MCF 10A (cell line): ENCODE measurements around the gene SKOR2. TPM values are rescaled to one million over a fixed set of nuclear protein-coding genes. Genes with fewer than 3 reads are reported as not detected.
"Not testable (repeated sequence)": the region's sequence is repeated elsewhere in the genome, so short reads cannot be mapped to it uniquely, and the experiment has no call there.

Experiments used
- BruUV-seq: library from RNA; stranded (reverse); fragments of 400-500 nt; replicated peaks from 2 replicates; lab custom pipeline; 2021; lab: Mats Ljungman, UMichigan
- CTCF ChIA-PET: fragments of 300-600 bp; sonication (Branson Sonifier 250); formaldehyde crosslinking; extraction: SDS; loops from one replicate; lab custom pipeline; 2021; ENCODE audit warnings: antibody characterized with exemption, inconsistent platforms; lab: Yijun Ruan, JAX
- POLR2A ChIA-PET: fragments of 300-600, 350-650 bp; sonication (Branson Sonifier 250); formaldehyde crosslinking; extraction: SDS; loops from one replicate; lab custom pipeline; 2020; ENCODE audit warnings: antibody characterized with exemption, inconsistent platforms; lab: Yijun Ruan, JAX
- DNase-seq: peaks from one replicate; pipeline ENCODE4 v3.0.0-alpha.2; 2018; ENCODE audit not compliant: unreplicated experiment
- H3K27ac Mint-ChIP-seq: one replicate; pipeline ENCODE4 v1.8.0; 2022; ENCODE audit warnings: mild to moderate bottlenecking, low read depth, mixed read lengths; ENCODE audit not compliant: unreplicated experiment
- H3K27me3 Mint-ChIP-seq: one replicate; pipeline ENCODE4 v1.8.0; 2022; ENCODE audit warnings: mixed read lengths; ENCODE audit not compliant: insufficient read depth, unreplicated experiment
- H3K36me3 Mint-ChIP-seq: one replicate; pipeline ENCODE4 v1.8.0; 2022; ENCODE audit warnings: mild to moderate bottlenecking, moderate library complexity, mixed read lengths; ENCODE audit not compliant: insufficient read depth, unreplicated experiment
- H3K4me1 Mint-ChIP-seq: one replicate; pipeline ENCODE4 v1.8.0; 2022; ENCODE audit warnings: mixed read lengths; ENCODE audit not compliant: insufficient read depth, unreplicated experiment
- H3K4me3 Mint-ChIP-seq: one replicate; pipeline ENCODE4 v1.8.0; 2022; ENCODE audit warnings: mild to moderate bottlenecking, moderate library complexity, mixed read lengths; ENCODE audit not compliant: unreplicated experiment
- H3K9me3 Mint-ChIP-seq: one replicate; pipeline ENCODE4 v1.8.0; 2022; ENCODE audit warnings: mixed read lengths; ENCODE audit not compliant: unreplicated experiment
- intact Hi-C: fragments of 100-400 bp; cut with micrococcal nuclease; formaldehyde crosslinking; loops from 2 replicates; pipeline ENCODE4 v1.14.1; 2022
- total RNA-seq: library from RNA; stranded (reverse); gene quantifications from 2 replicates; pipeline ENCODE4 v1.2.3, GENCODE V29; 2022
- TF ChIP-seq, protein P1 (sequence below): fragments of 200-600 bp; IDR thresholded peaks from one replicate; pipeline ENCODE4 v1.8.0; 2022; ENCODE audit warnings: antibody characterized with exemption, mild to moderate bottlenecking; ENCODE audit not compliant: unreplicated experiment

The SKOR2 gene
- total RNA-seq, 1 experiment from 2014 or later: not detected

DNA sequence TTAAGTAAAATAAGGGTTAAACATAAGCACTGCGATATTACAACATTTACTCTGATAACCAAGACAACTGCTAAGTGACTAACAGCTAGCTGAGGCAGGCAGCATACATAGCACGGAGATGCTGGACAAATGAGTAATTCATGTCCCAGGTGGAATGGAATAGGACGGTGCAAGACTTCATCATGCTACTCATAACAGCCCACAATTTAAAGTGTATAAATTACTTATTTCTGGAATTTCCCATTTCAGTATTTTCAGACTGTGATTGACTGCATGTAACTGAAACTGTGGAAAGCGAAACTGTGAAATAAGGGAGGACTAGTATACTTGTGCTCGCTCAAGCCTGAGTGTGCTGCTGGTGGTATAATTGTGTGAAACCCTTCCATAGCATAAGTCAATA is 88.2 kb downstream of the SKOR2 start:
- peaks cover 17% of the 10 kb centered on the region for H3K36me3 Mint-ChIP-seq
- no peak overlapping the region for H3K27ac Mint-ChIP-seq
- CTCF ChIA-PET: no interaction called here
- intact Hi-C loops: no loop called here
- H3K4me1 Mint-ChIP-seq: peaks cover 4% of the 10 kb centered on the region
- H3K9me3 Mint-ChIP-seq: no peaks in the 10 kb centered on the region
- H3K27me3 Mint-ChIP-seq: no peaks in the 10 kb centered on the region
- peak; percentile 72 for DNase-seq
- no peak overlapping the region for H3K4me3 Mint-ChIP-seq
- no TSS peak for BruUV-seq
- TF ChIP-seq, protein P1, sequence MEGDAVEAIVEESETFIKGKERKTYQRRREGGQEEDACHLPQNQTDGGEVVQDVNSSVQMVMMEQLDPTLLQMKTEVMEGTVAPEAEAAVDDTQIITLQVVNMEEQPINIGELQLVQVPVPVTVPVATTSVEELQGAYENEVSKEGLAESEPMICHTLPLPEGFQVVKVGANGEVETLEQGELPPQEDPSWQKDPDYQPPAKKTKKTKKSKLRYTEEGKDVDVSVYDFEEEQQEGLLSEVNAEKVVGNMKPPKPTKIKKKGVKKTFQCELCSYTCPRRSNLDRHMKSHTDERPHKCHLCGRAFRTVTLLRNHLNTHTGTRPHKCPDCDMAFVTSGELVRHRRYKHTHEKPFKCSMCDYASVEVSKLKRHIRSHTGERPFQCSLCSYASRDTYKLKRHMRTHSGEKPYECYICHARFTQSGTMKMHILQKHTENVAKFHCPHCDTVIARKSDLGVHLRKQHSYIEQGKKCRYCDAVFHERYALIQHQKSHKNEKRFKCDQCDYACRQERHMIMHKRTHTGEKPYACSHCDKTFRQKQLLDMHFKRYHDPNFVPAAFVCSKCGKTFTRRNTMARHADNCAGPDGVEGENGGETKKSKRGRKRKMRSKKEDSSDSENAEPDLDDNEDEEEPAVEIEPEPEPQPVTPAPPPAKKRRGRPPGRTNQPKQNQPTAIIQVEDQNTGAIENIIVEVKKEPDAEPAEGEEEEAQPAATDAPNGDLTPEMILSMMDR: no peak
- POLR2A ChIA-PET: interaction anchor here (0.7 to 5.4 kb wide), 4 partner anchors 9 to 1077 kb away, joined by 3 to 61 read pairs (median 12); partner anchors contain the start of gene HDHD2

DNA sequence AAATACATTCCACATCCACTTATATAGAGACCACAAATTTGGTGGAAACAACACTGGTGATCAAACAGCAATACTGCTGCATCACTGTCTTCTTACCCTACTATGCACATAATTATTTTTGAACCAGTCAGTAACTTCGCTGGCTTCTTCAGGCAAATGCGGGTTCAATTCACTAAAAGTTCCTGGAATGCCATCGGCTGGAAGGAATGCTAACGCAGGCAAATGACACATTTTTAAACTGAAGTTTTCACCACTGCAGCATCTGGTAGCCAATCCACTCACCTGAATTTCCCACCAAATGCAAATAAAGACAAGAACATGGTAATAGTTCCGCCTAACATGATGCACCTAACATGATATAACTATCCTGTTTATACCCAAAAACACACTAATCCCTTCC is 91.2 kb downstream of the SKOR2 start:
- H3K4me3 Mint-ChIP-seq: no peak overlapping the region
- no TSS peak for BruUV-seq
- no peak for DNase-seq
- H3K36me3 Mint-ChIP-seq: peaks cover 34% of the 10 kb centered on the region
- ChIA-PET POLR2A (interaction anchor here (2.5 kb wide), 1 partner anchor 10 kb away, joined by 20 read pairs; the partner anchor contains the start of gene HDHD2), CTCF (interaction anchor here (1.9 kb wide), 1 partner anchor 10 kb away, joined by 5 read pairs; the partner anchor contains the start of gene HDHD2)
- H3K4me1 Mint-ChIP-seq: peaks cover 4% of the 10 kb centered on the region
- no peak overlapping the region for H3K27ac Mint-ChIP-seq
- H3K27me3 Mint-ChIP-seq: no peaks in the 10 kb centered on the region
- intact Hi-C loops: no loop called here
- TF ChIP-seq, protein P1: no peak
- H3K9me3 Mint-ChIP-seq: no peaks in the 10 kb centered on the region

DNA sequence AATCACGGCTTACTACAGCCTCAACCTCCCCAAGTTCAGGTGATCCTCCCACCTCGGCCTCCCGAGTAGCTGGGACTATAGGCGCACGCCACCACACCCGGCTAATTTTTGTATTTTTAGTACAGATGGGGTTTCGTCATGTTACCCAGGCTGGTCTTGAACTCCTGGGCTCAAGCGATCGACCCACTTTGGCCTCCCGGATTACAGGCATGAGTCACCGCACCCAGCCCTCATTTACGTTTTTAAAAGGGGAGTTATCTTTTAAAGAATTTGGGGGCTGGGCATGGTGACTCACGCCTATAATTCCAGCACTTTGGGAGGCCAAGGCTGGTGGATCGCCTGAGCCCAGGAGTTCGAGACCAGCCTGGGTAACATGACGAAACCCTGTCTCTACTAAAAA is 93.1 kb downstream of the SKOR2 start:
- DNase-seq: peak; percentile 71
- H3K4me1 Mint-ChIP-seq, H3K27ac Mint-ChIP-seq, BruUV-seq, intact Hi-C loops, H3K4me3 Mint-ChIP-seq, H3K27me3 Mint-ChIP-seq, H3K9me3 Mint-ChIP-seq: not testable (repeated sequence)
- peaks cover 39% of the 10 kb centered on the region for H3K36me3 Mint-ChIP-seq
- POLR2A ChIA-PET: interaction anchor here (2.5 kb wide), 1 partner anchor 8 kb away, joined by 20 read pairs; the partner anchor contains the start of gene HDHD2
- CTCF ChIA-PET: interaction anchor here (0.7 to 1.9 kb wide), 3 partner anchors 9 to 1330 kb away, joined by 4 to 5 read pairs (median 4); partner anchors contain the start of gene HDHD2

Other genes starting within 250 kb of the SKOR2 start
- not detected in 2 replicates for gene ELOA2, start 216.0 kb downstream of the SKOR2 start, total RNA-seq
- gene HDHD2, start 101.2 kb downstream of the SKOR2 start, total RNA-seq: 32.6 and 48.0 TPM in 2 replicates
- 14.1 and 14.5 TPM in 2 replicates for gene IER3IP1, start 75.3 kb downstream of the SKOR2 start, total RNA-seq